Sigmoid colon (tissue), 7 donors: ENCODE data around the gene CHTF8. TPM values are rescaled to one million over a fixed set of nuclear protein-coding genes. Genes with fewer than 3 reads are reported as not detected.

Experiments used
- DNase-seq: peaks from one replicate; pipeline ENCODE4 v3.0.0-alpha.2; 2019
- H3K27ac ChIP-seq, 4 donors: fragments of 200-600 bp; sonication (generic); one replicate each; pipeline ENCODE4 v1.5.1; 2016 to 2019; ENCODE audit warnings: mild to moderate bottlenecking in 1 of 4
- H3K27me3 ChIP-seq, 3 donors: fragments of 200-600 bp; sonication (generic); one replicate each; pipeline ENCODE4 v1.5.1; 2019; ENCODE audit warnings: mild to moderate bottlenecking in 1 of 3
- H3K36me3 ChIP-seq, 4 donors: fragments of 200-600 bp; sonication (generic); one replicate each; pipeline ENCODE4 v1.5.1; 2016 to 2019
- H3K4me1 ChIP-seq, 4 donors: fragments of 200-600 bp; sonication (generic); one replicate each; pipeline ENCODE4 v1.5.1; 2017 to 2019
- H3K4me3 ChIP-seq, 4 donors: fragments of 200-600 bp; sonication (generic); one replicate each; pipeline ENCODE4 v1.5.1; 2017 to 2019; ENCODE audit warnings: mild to moderate bottlenecking in 2 of 4, moderate library complexity in 1 of 4
- H3K9me3 ChIP-seq, 4 donors: fragments of 200-600 bp in 3 of 4; sonication (generic) in 3 of 4; one replicate each; pipeline versions ENCODE4 v1.5.1 to v1.6.1; 2013 to 2019
- CTCF ChIP-seq, 4 experiments: fragments of 450-650 bp in 3 of 4; fragments of 200-600 bp in 1 of 4; IDR thresholded peaks; one replicate each; pipeline ENCODE4 v1.5.1; 2016 to 2019; ENCODE audit warnings: antibody characterized with exemption in 4 of 4, mild to moderate bottlenecking in 3 of 4, moderate library complexity in 2 of 4
- EP300 ChIP-seq, 4 donors: sonication (generic); formaldehyde crosslinking; IDR thresholded peaks; one replicate each; pipeline ENCODE4 v1.6.1; 2017; ENCODE audit warnings: antibody characterized with exemption in 4 of 4
- POLR2A ChIP-seq, 2 donors: fragments of 450-650 bp; IDR thresholded peaks; one replicate each; pipeline ENCODE4 v1.6.1; 2016; ENCODE audit warnings: antibody characterized with exemption in 2 of 2, mild to moderate bottlenecking in 2 of 2, moderate library complexity in 2 of 2
- POLR2AphosphoS5 ChIP-seq, 4 donors: sonication (generic); formaldehyde crosslinking; IDR thresholded peaks; one replicate each; pipeline ENCODE4 v1.6.1; 2017; ENCODE audit warnings: antibody characterized with exemption in 4 of 4
- WGBS, 2 donors: extraction: QIAGEN DNeasy Blood & Tissue Kit; methylation state at CpG; one replicate each; pipeline ENCODE4 v1.1.7; 2013; 5-methylcytosine and 5-hydroxymethylcytosine counted together
- intact Hi-C: fragments of 100-400 bp; cut with DNase I; formaldehyde crosslinking; loops from one replicate; pipeline ENCODE4 v1.15.1; 2023
- polyA plus RNA-seq, 3 donors: library from polyadenylated mRNA; stranded (reverse); fragments of 200-250 nt; gene quantifications; one replicate each; pipeline ENCODE4 v1.2.3, GENCODE V29; 2013
- total RNA-seq, 4 donors: library from RNA; depleted of rRNA; stranded (reverse); fragments of >200 nt; gene quantifications; one replicate each; pipeline ENCODE4 v1.1.0, GENCODE V29; 2016
- donor health status: healthy with polysubstance abuse.
- donor health status: Bipolar disorder and iron deficiency.
- donor health status: healthy.

The CHTF8 gene
- total and polyA plus RNA-seq, 7 donors = 46.3 to 79.2 (median 61.9) TPM

GRCh38 chr16:69114976-69115355 lies 17.4 kb downstream of the CHTF8 start:
- TF ChIP-seq CTCF (IDR thresholded peaks at IDR 0.05) = no peak
- TF ChIP-seq POLR2A (IDR thresholded peaks at IDR 0.05) = no peak
- no peak for TF ChIP-seq POLR2AphosphoS5 (IDR thresholded peaks at IDR 0.05)
- no peak for TF ChIP-seq EP300 (IDR thresholded peaks at IDR 0.05)
- 95 to 97% methylated on average over 6 of the region's 6 CpGs for WGBS, 2 donors
- intact Hi-C loops = loop anchor here (10.0 kb wide), 1 partner anchor 410 kb away; no protein-coding TSS in a partner anchor
- DNase-seq = peak; percentile 32
- peaks cover 0 to 11% (median 5%) of the 10 kb centered on the region in 4 donors for H3K4me1 ChIP-seq
- no peaks in the 10 kb centered on the region for H3K27me3 ChIP-seq
- H3K4me3 ChIP-seq = no peak overlapping the region
- no peaks in the 10 kb centered on the region for H3K9me3 ChIP-seq
- H3K27ac ChIP-seq = no peak overlapping the region
- peaks cover 5 to 68% (median 28%) of the 10 kb centered on the region in 4 donors for H3K36me3 ChIP-seq

- Histone ChIP-seq H3K27ac (no peak overlapping the region), H3K27me3 (peaks cover 0 to 3% (median 3%) of the 10 kb centered on the region in 3 donors), H3K9me3 (no peaks in the 10 kb centered on the region), H3K4me3 (no peak overlapping the region), H3K36me3 (peaks cover 0 to 68% (median 24%) of the 10 kb centered on the region in 4 donors), H3K4me1 (peaks cover 0 to 9% (median 4%) of the 10 kb centered on the region in 4 donors)
- 95% methylated on average over 25 of the region's 25 CpGs for WGBS, 2 donors
- no peak for TF ChIP-seq POLR2AphosphoS5 (IDR thresholded peaks at IDR 0.05)
- TF ChIP-seq CTCF (IDR thresholded peaks at IDR 0.05) = no peak
- no peak for TF ChIP-seq POLR2A (IDR thresholded peaks at IDR 0.05)
- TF ChIP-seq EP300 (IDR thresholded peaks at IDR 0.05) = no peak
- intact Hi-C loops = loop anchor here (10.0 kb wide), 1 partner anchor 410 kb away; no protein-coding TSS in a partner anchor
- DNase-seq = peak; percentile 46
Observed at GRCh38 chr16:69114346-69114975, 17.9 kb downstream of the CHTF8 start.

- DNase-seq = peak; percentile 27
- no peaks in the 10 kb centered on the region for H3K9me3 ChIP-seq
- no peak overlapping the region for H3K27ac ChIP-seq
- peaks cover 0 to 6% (median 3%) of the 10 kb centered on the region in 4 donors for H3K4me1 ChIP-seq
- H3K4me3 ChIP-seq = no peak overlapping the region
- peaks cover 0 to 62% (median 14%) of the 10 kb centered on the region in 4 donors for H3K36me3 ChIP-seq
- TF ChIP-seq CTCF (IDR thresholded peaks at IDR 0.05) (no peak), EP300 (IDR thresholded peaks at IDR 0.05) (no peak), POLR2AphosphoS5 (IDR thresholded peaks at IDR 0.05) (no peak), POLR2A (IDR thresholded peaks at IDR 0.05) (no peak)
- peaks cover 0 to 16% (median 5%) of the 10 kb centered on the region in 3 donors for H3K27me3 ChIP-seq
- intact Hi-C loops = loop anchor here (10.0 kb wide), 1 partner anchor 408 kb away; no protein-coding TSS in a partner anchor
- 93 to 95% methylated on average over 7 of the region's 7 CpGs for WGBS, 2 donors
Observed at GRCh38 chr16:69113216-69113615, 19.2 kb downstream of the CHTF8 start.

- peaks cover 0 to 22% (median 9%) of the 10 kb centered on the region in 3 donors for H3K27me3 ChIP-seq
- TF ChIP-seq CTCF (IDR thresholded peaks at IDR 0.05) = peak in 2 of 4 experiments; percentile 13 to 59
- no peak for TF ChIP-seq POLR2AphosphoS5 (IDR thresholded peaks at IDR 0.05)
- no peak overlapping the region for H3K27ac ChIP-seq
- H3K9me3 ChIP-seq = no peaks in the 10 kb centered on the region
- H3K36me3 ChIP-seq = peaks cover 0 to 55% (median 10%) of the 10 kb centered on the region in 4 donors
- WGBS, 2 donors = 35 to 55% methylated on average over 6 of the region's 6 CpGs
- no peak overlapping the region for H3K4me3 ChIP-seq
- peak; percentile 67 for DNase-seq
- intact Hi-C loops = loop anchor here (10.0 kb wide), 1 partner anchor 408 kb away; no protein-coding TSS in a partner anchor
- H3K4me1 ChIP-seq = peaks cover 0 to 13% (median 10%) of the 10 kb centered on the region in 4 donors
Observed at GRCh38 chr16:69112285-69113129, 19.9 kb downstream of the CHTF8 start.
